PC-3 (cell line): ENCODE results near the gene SPINK1.

ENCODE experiments used
- CTCF ChIP-seq: fragments of 300-600 bp; sonication (generic); conservative IDR thresholded peaks from 2 replicates; pipeline ENCODE4 v1.5.1; 2017; ENCODE audit warnings: antibody characterized with exemption, low read depth, mild to moderate bottlenecking, low read length
- EZH2 ChIP-seq: fragments of 300-600 bp; sonication (generic); IDR thresholded peaks from one replicate; pipeline ENCODE4 v1.6.1; 2017; ENCODE audit warnings: antibody characterized with exemption, mild to moderate bottlenecking, low read length; ENCODE audit not compliant: unreplicated experiment
- EZH2phosphoT487 ChIP-seq: fragments of 300-600 bp; sonication (generic); IDR thresholded peaks from 2 replicates; pipeline ENCODE4 v1.6.1; 2018; ENCODE audit warnings: mild to moderate bottlenecking, antibody characterized with exemption, low read length, borderline replicate concordance

DNA sequence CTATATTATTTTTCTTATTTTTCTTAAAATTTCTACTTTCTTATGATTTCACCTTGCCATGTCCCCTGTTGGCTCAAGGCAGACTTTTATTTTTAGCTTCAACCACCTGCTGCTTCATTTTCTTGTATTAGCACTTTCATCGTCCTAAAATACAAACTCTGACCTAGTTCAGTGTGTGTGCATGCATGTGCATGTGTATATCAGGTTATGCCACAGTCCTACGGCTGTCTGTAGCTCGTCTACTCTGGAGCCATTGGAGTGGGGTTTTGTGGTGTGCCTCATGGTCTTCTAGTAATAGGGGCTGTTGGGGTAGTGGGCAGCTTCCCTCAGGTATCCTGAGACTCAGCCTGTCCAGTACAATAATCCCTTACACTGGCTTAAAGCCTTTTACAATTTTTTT, 13.4 kb upstream of the SPINK1 start:
- TF ChIP-seq CTCF = no peak
- TF ChIP-seq EZH2phosphoT487 = no peak
- TF ChIP-seq EZH2 = no peak
